ENCODE results near the gene VEPH1.
A peak's percentile ranks its signal among the peaks of the same experiment; 100 is the strongest.
"Not testable (repeated sequence)": the region's sequence is repeated elsewhere in the genome, so short reads cannot be mapped to it uniquely, and the experiment has no call there.

VEPH1 gene

GRCh38 chr3:157376603-157377300, 126.5 kb downstream of the VEPH1 start:
- DNase-seq, result no peak
- in situ Hi-C loops (cut with HindIII; ENCODE audit: low pct_ligation_motif_present, low pct_unique_long_range_greater_than_20kb, low sequenced_read_pairs), result no loop called here

GRCh38 chr3:157375342-157375986, 127.8 kb downstream of the VEPH1 start:
- in situ Hi-C loops (cut with HindIII; ENCODE audit: low pct_ligation_motif_present, low pct_unique_long_range_greater_than_20kb, low sequenced_read_pairs), result no loop called here
- no peak for DNase-seq

- no peak for DNase-seq
- in situ Hi-C loops (cut with HindIII; ENCODE audit: low pct_ligation_motif_present, low pct_unique_long_range_greater_than_20kb, low sequenced_read_pairs), result no loop called here
These were observed 128.3 kb downstream of the VEPH1 start for GRCh38 chr3:157374933-157375332.

- in situ Hi-C loops (cut with HindIII; ENCODE audit: low pct_ligation_motif_present, low pct_unique_long_range_greater_than_20kb, low sequenced_read_pairs), result no loop called here
- no peak for DNase-seq
These were observed 129.4 kb downstream of the VEPH1 start for GRCh38 chr3:157373783-157374182.

- DNase-seq, result no peak
- in situ Hi-C loops (cut with HindIII; ENCODE audit: low pct_ligation_motif_present, low pct_unique_long_range_greater_than_20kb, low sequenced_read_pairs), result no loop called here
These were observed 132.3 kb downstream of the VEPH1 start for GRCh38 chr3:157370867-157371266.

GRCh38 chr3:157369727-157370421, 133.3 kb downstream of the VEPH1 start:
- in situ Hi-C loops (cut with HindIII; ENCODE audit: low pct_ligation_motif_present, low pct_unique_long_range_greater_than_20kb, low sequenced_read_pairs), result no loop called here
- DNase-seq, result peak; percentile 59

- no peak for DNase-seq
- in situ Hi-C loops (cut with HindIII; ENCODE audit: low pct_ligation_motif_present, low pct_unique_long_range_greater_than_20kb, low sequenced_read_pairs), result no loop called here
These were observed 135.0 kb downstream of the VEPH1 start for GRCh38 chr3:157368171-157368570.

- in situ Hi-C loops (cut with HindIII; ENCODE audit: low pct_ligation_motif_present, low pct_unique_long_range_greater_than_20kb, low sequenced_read_pairs), result no loop called here
- no peak for DNase-seq
These were observed 139.8 kb downstream of the VEPH1 start for GRCh38 chr3:157363393-157363792.

- in situ Hi-C loops (cut with HindIII; ENCODE audit: low pct_ligation_motif_present, low pct_unique_long_range_greater_than_20kb, low sequenced_read_pairs), result no loop called here
- DNase-seq, result no peak
These were observed 140.9 kb downstream of the VEPH1 start for GRCh38 chr3:157362348-157362747.

GRCh38 chr3:157360044-157360443, 143.2 kb downstream of the VEPH1 start:
- in situ Hi-C loops (cut with HindIII; ENCODE audit: low pct_ligation_motif_present, low pct_unique_long_range_greater_than_20kb, low sequenced_read_pairs), result no loop called here
- DNase-seq, result peak; percentile 92

- in situ Hi-C loops (cut with HindIII; ENCODE audit: low pct_ligation_motif_present, low pct_unique_long_range_greater_than_20kb, low sequenced_read_pairs), result no loop called here
These were observed 146.7 kb downstream of the VEPH1 start for GRCh38 chr3:157356541-157356940.

GRCh38 chr3:157355276-157355675, 147.9 kb downstream of the VEPH1 start:
- no peak for DNase-seq
- in situ Hi-C loops (cut with HindIII; ENCODE audit: low pct_ligation_motif_present, low pct_unique_long_range_greater_than_20kb, low sequenced_read_pairs), result no loop called here

More at GRCh38 chr3:157356541-157356940, 146.7 kb downstream of the VEPH1 start:
- no peak for DNase-seq

GRCh38 chr3:157354722-157355121, 148.5 kb downstream of the VEPH1 start:
- in situ Hi-C loops (cut with HindIII; ENCODE audit: low pct_ligation_motif_present, low pct_unique_long_range_greater_than_20kb, low sequenced_read_pairs), result no loop called here
- peak; percentile 56 for DNase-seq

GRCh38 chr3:157354254-157354653, 149.0 kb downstream of the VEPH1 start:
- DNase-seq, result no peak
- in situ Hi-C loops (cut with HindIII; ENCODE audit: low pct_ligation_motif_present, low pct_unique_long_range_greater_than_20kb, low sequenced_read_pairs), result no loop called here

GRCh38 chr3:157353652-157354051, 149.6 kb downstream of the VEPH1 start:
- in situ Hi-C loops (cut with HindIII; ENCODE audit: low pct_ligation_motif_present, low pct_unique_long_range_greater_than_20kb, low sequenced_read_pairs), result no loop called here
- no peak for DNase-seq

GRCh38 chr3:157351981-157352380, 151.2 kb downstream of the VEPH1 start:
- DNase-seq, result no peak
- in situ Hi-C loops (cut with HindIII; ENCODE audit: low pct_ligation_motif_present, low pct_unique_long_range_greater_than_20kb, low sequenced_read_pairs), result no loop called here

GRCh38 chr3:157350651-157351050, 152.6 kb downstream of the VEPH1 start:
- DNase-seq; in situ Hi-C loops (cut with HindIII; ENCODE audit: low pct_ligation_motif_present, low pct_unique_long_range_greater_than_20kb, low sequenced_read_pairs): not testable (repeated sequence)

- DNase-seq; in situ Hi-C loops (cut with HindIII; ENCODE audit: low pct_ligation_motif_present, low pct_unique_long_range_greater_than_20kb, low sequenced_read_pairs): not testable (repeated sequence)
These were observed 154.7 kb downstream of the VEPH1 start for GRCh38 chr3:157348304-157349075.
